ENCODE data around the gene MYRF. TPM values are rescaled to one million over a fixed set of nuclear protein-coding genes. Genes with fewer than 3 reads are reported as not detected.

The MYRF gene
- total RNA-seq, 1 experiment from 2014 or later: 5.0 TPM

DNA sequence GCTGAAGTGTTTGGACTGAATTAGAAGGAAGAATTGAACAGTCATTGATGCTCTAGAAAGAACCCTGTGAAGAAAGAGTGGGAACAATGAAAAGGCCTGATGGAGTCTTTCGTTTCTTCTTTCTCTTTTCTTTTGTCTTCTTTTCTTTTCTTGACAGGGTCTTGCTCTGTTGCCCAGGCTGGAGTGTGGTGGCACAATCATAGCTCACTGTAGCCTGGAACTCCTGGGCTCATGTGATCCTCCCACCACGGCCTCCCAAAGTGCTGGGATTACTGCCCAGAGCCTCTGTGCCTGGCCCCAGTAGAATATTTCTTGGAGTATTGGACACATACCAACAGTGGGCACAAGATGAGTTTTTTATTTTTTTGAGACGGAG lies 41.4 kb downstream of the MYRF start:
- DNase-seq (ENCODE audit: low read depth): no peak

DNA sequence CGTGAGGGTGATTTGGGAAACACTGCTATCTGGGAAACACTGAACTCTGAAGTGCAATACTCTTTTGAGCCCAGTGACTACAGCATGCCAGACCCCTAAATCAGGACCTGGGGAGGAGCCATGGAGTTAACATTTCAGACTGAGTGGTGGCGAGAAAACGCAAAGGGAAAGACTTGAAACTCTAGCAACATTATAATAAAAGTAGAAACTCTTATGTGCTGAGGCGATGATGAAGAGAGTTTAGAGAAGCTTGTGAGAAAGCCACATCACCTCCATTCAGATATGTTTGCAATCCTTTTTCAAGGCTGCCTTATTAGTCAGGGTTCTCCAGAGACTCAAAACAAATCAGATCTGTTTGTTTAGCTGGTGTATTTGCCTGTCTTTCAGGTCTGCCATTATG lies 42.1 kb downstream of the MYRF start:
- no peak for DNase-seq (ENCODE audit: low read depth)

DNA sequence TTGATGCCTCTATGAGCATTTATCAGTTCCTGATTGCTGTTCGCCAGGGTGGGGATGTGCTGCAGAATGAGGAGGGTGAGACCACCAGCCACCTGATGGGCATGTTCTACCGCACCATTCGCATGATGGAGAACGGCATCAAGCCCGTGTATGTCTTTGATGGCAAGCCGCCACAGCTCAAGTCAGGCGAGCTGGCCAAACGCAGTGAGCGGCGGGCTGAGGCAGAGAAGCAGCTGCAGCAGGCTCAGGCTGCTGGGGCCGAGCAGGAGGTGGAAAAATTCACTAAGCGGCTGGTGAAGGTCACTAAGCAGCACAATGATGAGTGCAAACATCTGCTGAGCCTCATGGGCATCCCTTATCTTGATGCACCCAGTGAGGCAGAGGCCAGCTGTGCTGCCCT lies 43.0 kb downstream of the MYRF start:
- no peak for DNase-seq (ENCODE audit: low read depth)

DNA sequence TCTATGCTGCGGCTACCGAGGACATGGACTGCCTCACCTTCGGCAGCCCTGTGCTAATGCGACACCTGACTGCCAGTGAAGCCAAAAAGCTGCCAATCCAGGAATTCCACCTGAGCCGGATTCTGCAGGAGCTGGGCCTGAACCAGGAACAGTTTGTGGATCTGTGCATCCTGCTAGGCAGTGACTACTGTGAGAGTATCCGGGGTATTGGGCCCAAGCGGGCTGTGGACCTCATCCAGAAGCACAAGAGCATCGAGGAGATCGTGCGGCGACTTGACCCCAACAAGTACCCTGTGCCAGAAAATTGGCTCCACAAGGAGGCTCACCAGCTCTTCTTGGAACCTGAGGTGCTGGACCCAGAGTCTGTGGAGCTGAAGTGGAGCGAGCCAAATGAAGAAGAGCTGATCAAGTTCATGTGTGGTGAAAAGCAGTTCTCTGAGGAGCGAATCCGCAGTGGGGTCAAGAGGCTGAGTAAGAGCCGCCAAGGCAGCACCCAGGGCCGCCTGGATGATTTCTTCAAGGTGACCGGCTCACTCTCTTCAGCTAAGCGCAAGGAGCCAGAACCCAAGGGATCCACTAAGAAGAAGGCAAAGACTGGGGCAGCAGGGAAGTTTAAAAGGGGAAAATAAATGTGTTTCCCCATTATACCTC lies 43.6 kb downstream of the MYRF start:
- DNase-seq (ENCODE audit: low read depth): no peak

- peak; percentile 81 for DNase-seq (ENCODE audit: low read depth)
These were observed 45.0 kb downstream of the MYRF start for GRCh38 chr11:61797263-61797944.

- no peak for DNase-seq (ENCODE audit: low read depth)
These were observed 47.3 kb downstream of the MYRF start for GRCh38 chr11:61799665-61800284.

- no peak for DNase-seq (ENCODE audit: low read depth)
These were observed 48.2 kb downstream of the MYRF start for GRCh38 chr11:61800331-61801281.

GRCh38 chr11:61802605-61803004 lies 50.2 kb downstream of the MYRF start:
- no peak for DNase-seq (ENCODE audit: low read depth)

- no peak for DNase-seq (ENCODE audit: low read depth)
These were observed 51.6 kb downstream of the MYRF start for GRCh38 chr11:61803889-61804647.

GRCh38 chr11:61805146-61805545 lies 52.7 kb downstream of the MYRF start:
- DNase-seq (ENCODE audit: low read depth): no peak

GRCh38 chr11:61806785-61807184 lies 54.3 kb downstream of the MYRF start:
- no peak for DNase-seq (ENCODE audit: low read depth)

GRCh38 chr11:61810671-61811175 lies 58.3 kb downstream of the MYRF start:
- DNase-seq (ENCODE audit: low read depth): no peak

- DNase-seq (ENCODE audit: low read depth): no peak
These were observed 59.4 kb downstream of the MYRF start for GRCh38 chr11:61811831-61812230.

DNA sequence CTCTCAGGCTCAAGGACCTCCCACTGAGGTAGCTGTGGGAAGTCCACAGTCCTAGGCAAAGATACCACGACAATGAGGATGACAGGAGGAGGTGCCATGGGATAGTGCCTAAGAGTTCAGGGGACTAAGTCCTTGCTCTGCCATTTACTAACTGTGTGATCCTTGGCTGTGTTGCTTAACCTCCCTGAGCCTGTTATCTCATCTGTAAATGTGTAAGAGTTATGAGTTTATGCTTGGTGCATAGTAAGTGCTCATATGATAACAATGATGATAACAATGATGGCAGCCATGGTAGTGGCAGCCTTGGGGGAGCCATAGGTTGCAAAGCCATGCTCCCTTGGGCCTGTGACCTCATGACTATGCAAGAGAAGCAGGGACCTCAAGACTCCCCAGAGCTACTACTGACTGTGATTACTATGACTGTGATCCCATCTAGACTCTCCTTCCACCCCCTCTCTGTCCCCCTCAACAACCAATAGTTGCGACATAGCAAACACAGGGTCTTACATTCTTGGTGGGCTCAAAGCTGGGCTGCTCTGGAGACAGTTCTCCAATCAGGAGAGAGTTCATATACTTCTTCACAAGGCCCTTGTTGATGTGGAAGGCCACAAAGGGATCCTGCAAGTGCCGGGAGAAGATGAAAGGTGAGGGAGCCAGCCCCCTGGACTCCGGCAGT lies 60.4 kb downstream of the MYRF start:
- DNase-seq (ENCODE audit: low read depth): no peak

GRCh38 chr11:61814247-61814957 lies 62.0 kb downstream of the MYRF start:
- DNase-seq (ENCODE audit: low read depth): peak; percentile 29

GRCh38 chr11:61814958-61815789 lies 62.7 kb downstream of the MYRF start:
- peak; percentile 97 for DNase-seq (ENCODE audit: low read depth)

DNA sequence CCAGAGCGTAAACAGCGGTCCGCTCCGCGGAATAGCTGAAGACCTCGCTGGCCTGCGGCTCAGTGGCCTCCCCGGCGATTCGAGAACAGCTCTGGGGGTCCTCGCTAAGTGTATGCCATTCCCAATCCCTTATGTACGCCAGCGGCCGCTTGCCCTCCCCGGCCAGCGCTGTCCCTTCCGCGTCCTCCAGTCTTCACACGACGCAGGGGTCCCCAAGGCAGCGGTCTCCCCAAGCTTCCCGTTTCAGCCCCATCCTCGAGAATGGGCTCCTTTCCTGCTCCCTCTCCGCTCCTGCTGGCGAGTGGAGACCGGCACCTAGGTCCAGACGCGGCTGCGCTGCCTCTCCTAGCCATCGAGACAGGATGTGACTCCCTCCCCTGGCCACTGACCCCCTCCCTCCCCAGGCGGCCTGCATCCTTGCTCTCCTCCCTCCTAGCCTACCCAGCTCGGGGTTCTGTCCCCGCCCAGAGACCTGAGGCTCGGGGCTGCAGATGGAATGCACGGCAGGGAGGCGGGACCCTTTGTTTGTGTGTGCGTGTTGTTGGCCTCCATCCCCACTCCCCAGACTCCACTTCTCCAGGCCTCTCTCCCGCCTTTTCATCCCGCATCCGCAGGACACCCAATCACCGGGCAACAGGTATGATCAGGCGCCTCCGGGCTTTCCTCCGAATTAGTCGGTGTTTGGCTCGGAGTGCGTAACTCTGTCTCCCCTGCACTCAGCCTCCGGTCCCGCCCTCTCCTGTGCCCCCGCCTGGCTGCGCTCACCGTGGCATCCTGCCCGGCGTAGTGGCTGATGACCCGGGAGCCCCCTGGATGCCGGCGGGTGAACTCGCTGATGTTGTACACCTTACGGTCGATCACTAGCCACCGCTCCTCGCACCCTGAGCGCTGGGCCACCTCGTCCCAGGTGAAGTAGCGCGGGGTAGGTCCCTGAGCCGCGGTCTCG lies 63.6 kb downstream of the MYRF start:
- peak; percentile 92 for DNase-seq (ENCODE audit: low read depth)
